Peyer's patch (tissue), 4 donors: Measurements from ENCODE around the gene STK24.

Experiments
- POLR2A ChIP-seq, 2 donors: fragments of 450-650 bp; IDR thresholded peaks; one replicate each; pipeline ENCODE4 v1.5.1; 2017; ENCODE audit warnings: antibody characterized with exemption in 2 of 2, mild to moderate bottlenecking in 2 of 2, moderate library complexity in 2 of 2
- TF ChIP-seq, protein P1 (sequence below), 6 experiments: fragments of 450-650 bp in 4 of 6; fragments of 200-600 bp in 2 of 6; sonication (generic) in 1 of 6; IDR thresholded peaks; one replicate each; pipeline ENCODE4 v1.5.1; 2017 to 2019; ENCODE audit warnings: antibody characterized with exemption in 6 of 6, mild to moderate bottlenecking in 3 of 6, moderate library complexity in 1 of 6

DNA sequence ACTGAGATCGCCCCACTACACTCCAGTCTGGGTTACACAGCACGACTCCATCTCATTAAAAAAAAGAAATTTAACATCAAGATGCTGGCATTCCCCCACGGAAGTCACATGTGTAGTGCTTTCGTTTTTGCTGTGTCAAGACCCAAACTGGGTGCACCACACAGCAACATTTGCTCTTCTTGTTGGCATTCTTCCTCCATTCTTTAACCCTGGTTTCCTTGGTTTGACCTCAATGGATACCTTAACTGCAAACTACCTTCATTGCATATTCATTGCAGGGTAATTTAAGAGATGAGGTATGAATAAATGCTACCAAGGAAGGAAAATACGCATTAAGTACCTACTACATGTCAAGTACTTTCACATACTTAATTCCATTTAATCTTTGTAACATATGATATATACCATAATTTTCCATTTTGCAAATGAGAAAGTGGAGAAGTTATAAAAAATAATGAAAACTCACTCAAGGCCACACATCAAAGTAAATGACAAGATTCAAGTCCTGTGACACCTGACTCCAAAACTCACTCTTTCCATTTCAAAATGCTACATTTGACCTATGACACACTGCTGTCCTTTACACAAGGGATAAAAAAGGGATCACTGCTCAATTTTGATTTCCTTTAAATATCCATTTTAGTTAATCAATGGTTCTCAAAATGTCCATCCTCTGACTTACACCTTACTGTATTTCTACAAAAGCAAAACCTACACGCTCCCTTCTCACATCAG, 59.2 kb downstream of the STK24 start:
- TF ChIP-seq, protein P1, sequence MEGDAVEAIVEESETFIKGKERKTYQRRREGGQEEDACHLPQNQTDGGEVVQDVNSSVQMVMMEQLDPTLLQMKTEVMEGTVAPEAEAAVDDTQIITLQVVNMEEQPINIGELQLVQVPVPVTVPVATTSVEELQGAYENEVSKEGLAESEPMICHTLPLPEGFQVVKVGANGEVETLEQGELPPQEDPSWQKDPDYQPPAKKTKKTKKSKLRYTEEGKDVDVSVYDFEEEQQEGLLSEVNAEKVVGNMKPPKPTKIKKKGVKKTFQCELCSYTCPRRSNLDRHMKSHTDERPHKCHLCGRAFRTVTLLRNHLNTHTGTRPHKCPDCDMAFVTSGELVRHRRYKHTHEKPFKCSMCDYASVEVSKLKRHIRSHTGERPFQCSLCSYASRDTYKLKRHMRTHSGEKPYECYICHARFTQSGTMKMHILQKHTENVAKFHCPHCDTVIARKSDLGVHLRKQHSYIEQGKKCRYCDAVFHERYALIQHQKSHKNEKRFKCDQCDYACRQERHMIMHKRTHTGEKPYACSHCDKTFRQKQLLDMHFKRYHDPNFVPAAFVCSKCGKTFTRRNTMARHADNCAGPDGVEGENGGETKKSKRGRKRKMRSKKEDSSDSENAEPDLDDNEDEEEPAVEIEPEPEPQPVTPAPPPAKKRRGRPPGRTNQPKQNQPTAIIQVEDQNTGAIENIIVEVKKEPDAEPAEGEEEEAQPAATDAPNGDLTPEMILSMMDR (IDR thresholded peaks at IDR 0.05): no peak
- TF ChIP-seq POLR2A (IDR thresholded peaks at IDR 0.05): no peak
